ENCODE data around the gene CROCC.
"Not testable (repeated sequence)": the region's sequence is repeated elsewhere in the genome, so short reads cannot be mapped to it uniquely, and the experiment has no call there.

The CROCC gene

DNA sequence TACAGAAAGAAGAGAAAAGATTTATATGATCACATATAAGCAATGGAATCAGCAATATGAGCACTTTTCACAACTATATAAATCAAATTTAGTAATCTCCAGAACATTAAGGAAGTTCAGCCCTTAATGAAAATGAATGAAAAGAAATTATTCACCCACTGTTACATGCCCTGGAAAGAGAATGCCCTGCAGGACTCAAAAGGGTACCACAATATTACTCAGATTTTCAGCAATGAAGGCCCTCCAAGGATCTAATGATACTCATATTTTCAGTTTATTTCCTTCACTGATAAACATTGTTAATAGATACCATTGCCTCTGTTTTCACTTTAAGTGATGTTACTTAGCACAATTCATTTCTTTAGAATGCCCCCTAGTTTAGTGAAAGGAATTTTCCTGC lies 23.4 kb upstream of the CROCC start:
- DNase-seq = not testable (repeated sequence)

DNA sequence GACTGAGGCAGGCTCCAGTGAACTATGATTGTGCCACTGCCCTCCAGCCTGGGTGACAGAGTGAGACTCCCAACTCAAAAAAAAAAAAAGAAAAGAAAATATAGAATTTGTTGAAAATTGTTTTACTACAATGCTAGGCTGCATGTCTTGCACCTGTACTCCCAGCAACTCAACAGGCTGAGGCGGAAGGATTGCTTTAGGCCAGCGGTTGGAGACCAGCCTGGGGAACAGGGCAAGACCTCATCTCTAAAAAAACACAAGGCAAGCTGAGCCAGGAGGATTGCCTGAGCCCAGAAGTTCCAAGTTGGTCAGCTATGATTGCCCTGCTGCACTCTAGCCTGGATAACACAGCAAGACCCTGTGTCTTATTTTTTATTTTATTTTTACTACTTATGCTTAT lies 22.7 kb upstream of the CROCC start:
- not testable (repeated sequence) for DNase-seq

DNA sequence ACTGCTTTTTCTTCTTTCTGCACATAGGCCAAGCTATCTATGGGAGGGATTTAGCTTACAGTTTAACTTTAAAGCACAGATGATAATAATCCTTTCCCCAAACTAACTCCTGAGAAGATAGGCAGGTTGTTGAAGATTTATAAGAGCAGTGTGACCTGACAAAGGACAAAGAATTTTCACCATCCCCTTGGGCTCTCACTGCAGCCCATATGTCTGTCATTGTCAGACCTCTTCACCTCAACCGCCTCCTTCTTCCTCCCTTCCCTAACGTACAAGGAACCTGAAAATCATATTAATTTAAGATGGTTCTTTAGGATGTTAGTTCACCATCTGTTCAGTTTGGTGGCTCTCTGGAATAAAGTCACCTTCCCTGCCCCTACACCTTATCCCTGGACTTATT lies 21.0 kb upstream of the CROCC start:
- DNase-seq = no peak

DNA sequence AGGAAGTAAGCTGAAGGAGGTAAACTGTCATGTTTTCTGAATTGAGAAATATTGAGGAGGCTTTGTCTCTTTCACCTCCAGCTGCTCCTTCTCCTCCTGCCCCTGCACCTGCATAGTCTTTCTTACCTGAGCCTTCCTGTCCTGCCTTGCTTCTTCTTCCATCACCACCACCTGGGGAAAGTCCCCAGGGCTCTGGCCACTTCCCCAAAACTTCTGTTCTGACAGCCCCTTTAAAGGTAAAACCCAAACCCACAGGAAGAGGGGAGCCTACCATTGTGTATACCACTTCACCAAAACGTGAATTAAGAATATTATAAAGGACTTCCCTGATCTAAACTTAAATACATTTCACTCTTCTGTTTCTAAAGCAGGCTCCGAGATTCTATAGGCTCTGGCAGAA lies 20.4 kb upstream of the CROCC start:
- not testable (repeated sequence) for DNase-seq

DNA sequence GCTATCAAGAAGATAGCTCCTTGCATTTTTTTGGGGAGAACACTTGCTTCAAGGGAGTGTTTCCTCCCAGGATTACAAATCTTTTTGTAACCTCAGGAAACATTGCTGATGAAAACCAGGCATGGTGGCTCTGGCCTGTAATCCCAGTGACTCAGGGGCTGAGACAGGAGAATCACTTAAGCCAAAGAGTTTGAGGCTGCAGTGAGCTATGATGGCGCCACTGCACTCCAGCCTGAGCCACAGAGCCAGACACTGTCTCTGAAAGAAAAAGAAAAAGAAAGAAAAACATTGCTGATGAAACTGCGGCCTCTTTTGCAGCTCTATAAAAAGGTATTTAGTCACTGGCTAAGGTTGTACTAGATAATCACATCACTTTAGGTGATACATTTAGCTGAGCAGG lies 18.7 kb upstream of the CROCC start:
- no peak for DNase-seq

DNA sequence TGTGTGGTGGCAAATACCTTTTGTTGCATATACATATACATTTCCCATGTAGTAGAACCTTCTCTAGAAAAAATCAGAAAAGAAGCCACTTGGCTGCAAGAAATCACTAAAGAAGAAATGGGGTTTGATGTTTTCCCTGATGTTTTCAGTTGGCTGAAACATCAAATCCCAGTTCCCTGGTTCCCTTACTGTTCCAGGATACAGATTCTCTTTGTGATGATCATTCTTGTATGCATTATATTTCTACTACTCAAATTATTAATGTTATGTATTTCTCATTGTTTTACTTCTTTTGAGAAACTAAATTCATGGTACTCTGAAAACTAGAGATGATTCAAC lies 18.3 kb upstream of the CROCC start:
- no peak for DNase-seq

DNA sequence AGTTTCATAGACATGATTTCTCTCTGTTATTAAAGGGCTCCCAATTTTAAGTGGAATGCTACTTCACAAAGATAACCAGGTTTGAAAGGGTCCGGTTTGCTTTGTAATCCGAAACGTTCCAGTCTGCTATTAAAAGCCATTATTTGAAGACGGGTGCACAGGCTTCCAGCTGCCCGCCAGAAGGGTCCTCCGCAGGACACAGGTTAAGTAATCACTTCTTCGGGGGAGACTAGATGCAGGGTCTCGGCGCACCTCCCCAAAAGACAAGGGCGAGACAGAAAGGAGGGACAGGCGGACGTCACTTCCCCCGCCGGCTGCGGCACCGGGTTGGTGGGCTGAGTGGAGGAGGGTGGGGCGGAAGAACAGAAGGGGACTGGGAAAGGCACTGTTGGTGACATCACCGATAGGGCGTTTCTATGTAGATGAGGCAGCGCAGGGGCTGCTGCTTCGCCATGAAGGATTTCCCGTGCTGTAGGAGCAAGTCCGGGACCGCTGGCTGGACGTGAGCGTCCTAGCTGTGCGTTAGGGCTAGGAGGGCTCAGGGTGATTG lies 17.1 kb upstream of the CROCC start:
- peak; percentile 97 for DNase-seq

DNA sequence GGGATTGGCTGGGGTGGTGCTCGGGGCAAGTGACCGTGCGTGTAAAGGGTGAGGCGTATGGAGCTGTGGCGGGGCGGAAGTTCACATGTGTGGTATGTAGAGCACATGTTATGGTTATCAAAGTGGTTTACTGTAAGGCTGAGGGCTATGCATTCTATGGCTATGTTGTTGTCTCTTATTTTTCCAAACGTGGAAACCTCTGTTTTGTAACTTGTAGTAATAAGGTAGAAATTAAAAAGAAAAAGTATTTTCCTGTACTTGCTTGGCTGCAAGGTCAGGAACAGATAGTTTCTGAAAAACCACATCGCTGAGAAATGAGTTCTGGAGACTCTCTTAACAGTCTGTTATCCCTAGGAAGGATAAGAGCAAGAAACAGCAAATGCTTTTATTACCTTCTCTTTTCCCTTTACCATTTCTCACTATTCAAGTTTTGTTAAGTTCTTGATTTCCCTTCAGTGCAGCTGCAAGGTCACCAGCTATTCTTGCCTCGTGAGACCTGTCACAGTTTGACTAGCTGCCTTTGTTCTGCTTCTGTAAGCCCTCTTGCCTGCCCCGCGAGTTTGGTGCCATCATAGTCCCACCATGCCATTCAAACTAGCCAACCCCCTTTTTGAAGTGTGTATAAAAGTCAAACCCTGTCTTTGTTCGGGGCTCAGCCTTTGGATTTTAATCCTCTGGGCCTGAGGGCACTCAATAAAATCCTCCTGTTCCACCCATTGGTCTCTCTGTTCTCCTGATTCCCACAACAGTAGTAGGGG lies 16.4 kb upstream of the CROCC start:
- peak; percentile 72 for DNase-seq

DNA sequence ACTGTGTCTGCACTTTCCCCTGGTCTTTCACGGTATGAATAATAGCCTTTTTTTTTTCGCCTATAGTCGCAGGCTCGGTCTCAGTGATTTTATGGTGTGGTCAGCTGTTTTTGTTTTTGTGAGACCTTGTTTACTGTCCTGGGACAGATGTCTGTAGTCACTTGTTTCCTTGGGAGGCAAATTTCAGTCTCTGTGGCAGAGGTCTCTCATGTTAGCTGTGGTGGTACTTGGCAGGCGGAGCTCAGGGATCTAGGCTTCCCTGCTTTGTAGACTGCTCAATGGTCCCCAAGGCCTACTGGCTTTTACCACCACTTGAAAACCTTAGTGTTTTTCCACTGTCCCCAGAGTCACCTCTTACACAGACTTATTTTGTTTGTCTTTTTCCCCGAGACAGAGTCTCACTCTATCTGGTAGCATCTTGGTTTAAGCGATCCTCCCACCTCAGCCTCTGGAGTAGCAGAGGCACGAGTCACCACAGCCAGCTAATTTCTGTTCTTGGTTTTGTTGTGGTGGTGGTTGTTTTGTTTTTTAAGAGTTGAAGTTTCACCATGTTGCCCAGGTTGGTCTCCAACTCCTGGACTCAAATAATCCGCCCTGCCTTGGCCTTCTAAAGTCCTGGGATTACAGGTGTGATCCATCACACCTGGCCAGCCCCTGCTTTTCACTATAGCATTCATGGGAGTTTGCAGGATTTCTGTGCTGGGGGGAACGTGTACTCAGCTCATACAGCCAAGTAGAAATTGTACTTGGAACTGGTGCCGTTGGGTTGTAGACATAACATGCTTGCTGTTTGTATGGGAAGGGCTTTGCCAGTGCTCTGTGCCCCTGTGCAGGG lies 15.6 kb upstream of the CROCC start:
- no peak for DNase-seq

DNA sequence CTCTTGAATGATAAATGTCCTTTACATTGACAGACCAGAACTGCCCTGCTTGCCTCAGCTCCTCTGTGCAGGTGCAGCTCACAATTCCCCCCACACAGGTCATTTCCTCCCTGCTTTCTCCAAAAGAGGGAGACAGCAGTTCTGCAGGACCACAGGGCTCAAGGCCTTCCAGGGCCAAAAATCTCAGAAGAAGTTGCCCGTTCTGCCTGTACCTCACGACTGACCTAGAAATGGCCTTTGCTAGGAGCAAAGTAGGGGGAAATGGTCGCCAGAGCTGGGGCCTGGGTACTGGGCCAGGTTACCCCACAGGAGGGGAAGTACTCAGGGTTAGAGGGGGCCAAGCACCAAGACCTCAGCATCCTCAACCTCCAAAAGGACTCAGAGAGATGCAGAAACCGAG lies 14.9 kb upstream of the CROCC start:
- DNase-seq = no peak

DNA sequence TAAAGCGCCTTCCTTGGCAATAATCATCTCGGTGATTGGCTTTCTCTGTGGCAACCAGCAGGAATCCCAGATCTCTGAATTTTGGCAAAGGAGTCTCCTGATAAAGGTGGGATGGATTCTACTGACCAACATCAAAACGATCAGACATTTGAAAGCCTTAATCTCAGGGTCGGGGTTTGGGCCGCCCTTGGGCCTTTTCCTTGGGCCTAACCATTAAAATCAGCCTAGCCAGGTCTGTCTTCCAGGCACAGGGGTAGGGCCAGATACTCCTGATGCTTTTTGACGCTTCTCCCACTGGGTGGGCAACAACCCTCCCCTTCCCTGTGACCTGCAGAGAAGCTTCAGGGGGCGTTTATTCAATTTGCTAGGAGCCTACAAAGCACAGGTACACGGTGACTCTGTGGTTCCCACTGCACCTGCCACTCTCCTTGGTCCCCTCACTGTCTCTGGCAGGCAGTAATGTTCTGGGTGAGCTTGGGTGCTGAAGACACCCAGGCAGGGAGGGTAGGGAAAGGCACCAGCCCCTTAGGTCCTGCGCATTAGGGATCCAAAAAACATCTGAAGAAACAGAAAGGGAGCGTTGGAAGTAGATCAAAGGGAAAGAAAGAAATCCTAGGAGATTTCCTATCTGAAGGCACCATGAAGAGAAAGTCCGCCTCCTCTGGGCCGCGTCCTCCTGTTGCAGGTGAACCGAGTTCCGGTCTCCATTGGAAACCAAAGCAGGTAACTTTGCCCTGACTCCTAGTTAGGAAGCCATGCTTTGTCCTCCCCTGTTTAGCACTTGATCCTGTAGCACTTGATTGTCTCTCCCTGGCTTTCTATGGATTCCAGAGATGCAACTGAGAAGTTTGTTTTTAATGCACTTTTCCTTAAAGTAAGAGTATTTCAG lies 13.6 kb upstream of the CROCC start:
- DNase-seq = no peak

DNA sequence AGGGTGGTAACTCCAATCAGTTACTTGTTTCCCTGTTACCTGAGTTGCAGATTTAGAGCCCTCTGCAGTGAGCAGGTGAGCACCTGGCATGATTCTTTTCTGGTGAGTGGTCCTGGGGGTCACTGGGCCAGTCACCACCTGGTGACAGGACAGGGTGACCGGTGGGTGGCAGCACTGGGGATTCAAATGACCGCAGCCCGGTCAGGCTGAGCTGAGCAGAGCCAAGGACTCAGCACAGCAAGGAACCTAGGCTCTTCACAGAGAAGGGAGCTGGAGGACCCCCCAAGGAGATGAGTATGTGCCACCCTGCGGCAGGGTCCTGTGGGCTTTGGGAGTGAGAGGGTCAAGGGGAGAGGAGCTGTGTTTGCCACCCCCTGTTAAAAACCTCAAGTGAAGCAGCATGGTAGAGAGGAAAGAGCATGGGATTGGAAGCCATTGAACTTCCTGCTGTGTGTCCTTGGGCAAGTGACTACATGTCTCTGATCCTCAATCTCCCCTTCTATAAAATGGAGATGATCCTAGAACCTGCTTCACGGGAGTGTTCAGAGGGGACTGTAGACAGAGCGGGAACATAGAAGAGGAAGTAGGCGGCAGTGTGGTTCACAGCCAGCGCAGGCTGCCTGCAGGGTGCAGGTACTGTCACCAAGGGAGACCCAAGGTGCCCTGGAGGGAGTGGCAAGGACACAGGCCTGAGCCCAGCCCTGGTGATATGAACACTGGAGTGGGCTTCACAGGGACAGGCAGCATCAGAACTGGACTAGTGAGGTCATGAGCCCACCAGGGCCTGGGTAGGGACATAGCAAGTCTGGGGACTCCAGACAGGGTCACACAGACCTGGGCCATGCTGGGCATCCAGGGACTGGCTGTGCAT lies 9.6 kb upstream of the CROCC start:
- not testable (repeated sequence) for DNase-seq

DNA sequence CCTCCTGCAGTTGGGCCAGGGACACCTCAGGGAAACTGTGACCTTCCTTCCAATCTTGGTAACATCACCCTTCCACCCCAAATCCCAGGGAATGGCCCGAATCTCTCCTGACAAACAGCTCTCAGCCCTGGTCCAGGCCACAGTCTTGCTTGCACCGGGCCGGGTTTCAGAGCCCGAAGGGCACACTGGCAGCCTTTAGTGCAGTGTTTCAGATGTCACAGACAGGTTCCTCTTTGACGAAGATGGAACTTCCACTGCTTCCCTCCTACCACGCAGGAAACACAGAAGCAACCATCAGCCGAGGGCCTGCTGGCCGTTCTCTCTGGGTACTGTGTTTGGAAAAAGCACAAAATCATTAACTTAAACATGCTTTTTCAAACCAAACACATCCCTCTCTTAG lies 9.0 kb upstream of the CROCC start:
- not testable (repeated sequence) for DNase-seq

DNA sequence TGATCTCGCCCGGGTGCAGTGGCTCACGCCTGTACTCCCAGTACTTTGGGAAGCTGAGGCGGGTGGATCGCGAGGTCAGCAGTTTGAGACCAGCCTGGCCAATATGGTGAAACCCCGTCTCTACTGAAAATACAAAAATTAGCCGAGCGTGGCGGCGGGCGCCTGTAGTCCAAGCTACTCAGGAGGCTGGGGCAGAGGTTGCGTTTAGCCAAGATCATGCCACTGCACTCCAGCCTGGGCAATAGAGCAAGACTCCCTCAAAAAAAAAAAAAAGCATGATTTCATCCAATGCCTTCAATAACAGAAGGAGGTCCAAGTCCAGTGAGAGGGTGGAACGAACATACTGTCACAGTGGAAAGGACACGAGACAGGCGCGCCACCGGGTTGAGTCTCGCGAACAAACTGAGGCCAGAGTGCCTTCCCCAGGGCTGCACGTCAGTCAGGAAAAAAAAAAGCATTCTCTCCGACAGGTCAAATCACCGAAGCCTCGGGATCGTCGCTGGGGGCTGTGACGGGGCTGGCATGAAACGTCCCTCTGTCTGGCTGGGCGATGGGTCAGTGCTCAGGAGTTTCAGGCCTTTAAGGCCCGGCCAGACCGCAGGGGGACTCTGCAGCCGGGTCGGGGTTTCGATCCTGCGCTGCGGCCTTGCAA lies 8.4 kb upstream of the CROCC start:
- DNase-seq = no peak

DNA sequence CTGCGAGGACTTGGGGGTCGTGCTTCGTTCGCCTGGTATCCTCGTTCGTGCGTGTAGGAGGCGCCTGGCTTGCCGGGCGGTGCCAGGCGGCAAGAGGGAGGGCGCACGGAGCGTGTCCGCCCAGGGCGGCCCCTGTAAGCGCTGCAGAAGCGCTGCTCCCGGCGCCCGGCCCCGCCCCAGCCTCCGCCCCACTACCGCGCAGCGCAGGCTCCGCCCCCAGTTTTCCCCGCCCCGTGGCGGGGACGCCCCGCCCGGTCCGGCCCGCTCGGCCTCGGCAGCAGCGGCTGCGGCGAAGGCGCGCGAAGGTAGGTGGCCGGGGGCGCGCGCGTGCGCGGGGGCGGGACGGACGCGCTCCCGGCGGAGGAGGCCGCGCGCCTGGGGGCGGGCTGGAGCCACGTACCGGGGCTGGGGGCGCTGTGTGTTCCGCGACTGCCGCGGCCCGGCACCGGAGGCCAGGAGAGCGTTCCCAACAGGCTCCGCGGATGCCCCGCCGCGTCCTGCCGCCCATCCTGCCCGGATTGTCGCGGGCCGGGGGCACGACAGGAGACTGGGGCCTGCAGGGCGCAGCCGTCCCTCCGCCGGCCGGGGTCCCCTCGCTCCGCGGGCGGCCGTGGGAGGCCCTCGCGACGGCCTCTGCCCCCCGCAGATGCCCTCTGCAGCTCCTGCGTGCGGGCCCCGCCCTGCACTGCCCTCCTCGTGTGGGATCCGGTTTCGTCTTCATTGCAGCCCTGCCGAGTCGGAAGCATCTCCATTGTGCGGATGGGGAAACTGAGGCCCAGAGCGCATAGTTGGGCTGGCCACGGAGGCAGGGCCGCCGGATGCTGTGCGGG lies 7.7 kb upstream of the CROCC start:
- peak; percentile 96 for DNase-seq

DNA sequence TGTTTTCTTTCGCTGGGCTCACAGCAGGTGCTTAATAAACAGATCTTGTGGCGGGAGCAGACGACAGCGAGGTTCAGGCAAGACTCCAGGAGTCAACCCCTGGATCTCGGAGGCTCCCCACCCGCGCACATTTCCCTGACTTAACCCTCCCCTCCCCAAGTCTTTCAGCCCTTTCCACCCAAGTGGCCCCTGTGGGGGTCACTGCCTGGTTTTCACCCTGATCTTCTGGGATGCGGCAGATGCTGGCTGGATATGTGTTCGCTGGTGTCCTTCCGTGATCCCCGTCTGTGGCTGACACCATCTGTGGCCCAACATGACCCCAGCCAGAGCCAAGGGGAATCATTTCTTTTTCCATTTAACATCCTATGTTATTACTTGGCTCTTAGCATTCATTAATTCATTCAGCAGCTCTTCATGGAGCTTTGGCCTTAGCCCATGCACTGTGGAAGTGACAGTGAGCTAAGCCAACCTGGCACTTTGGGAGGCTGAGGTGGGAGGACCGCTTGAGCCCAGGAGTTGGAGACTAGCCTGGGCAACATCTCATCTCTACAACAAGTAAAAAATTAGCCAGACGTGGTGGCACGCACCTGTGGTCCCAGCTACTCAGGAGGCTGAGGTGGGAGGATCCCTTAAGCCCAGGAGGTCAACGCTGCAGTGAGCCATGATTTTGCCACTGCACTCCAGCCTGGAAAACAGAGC lies 6.7 kb upstream of the CROCC start:
- not testable (repeated sequence) for DNase-seq

DNA sequence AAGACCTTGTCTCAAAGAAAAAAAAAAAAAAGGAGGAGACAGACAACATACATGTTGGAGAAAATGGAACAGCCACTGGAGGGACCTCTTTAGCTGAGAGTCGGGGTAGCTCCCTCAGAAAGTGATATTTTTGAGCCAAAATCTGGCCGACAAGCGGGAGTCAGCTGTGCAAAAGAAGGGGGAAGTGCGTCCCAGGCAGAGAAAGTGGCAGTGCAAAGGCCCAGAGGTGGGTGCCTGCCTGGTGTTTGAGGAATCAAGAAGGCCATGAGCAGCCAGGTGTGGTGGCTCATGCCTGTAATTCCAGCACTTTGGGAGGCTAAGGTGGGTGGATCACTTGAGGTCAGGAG lies 6.1 kb upstream of the CROCC start:
- no peak for DNase-seq

DNA sequence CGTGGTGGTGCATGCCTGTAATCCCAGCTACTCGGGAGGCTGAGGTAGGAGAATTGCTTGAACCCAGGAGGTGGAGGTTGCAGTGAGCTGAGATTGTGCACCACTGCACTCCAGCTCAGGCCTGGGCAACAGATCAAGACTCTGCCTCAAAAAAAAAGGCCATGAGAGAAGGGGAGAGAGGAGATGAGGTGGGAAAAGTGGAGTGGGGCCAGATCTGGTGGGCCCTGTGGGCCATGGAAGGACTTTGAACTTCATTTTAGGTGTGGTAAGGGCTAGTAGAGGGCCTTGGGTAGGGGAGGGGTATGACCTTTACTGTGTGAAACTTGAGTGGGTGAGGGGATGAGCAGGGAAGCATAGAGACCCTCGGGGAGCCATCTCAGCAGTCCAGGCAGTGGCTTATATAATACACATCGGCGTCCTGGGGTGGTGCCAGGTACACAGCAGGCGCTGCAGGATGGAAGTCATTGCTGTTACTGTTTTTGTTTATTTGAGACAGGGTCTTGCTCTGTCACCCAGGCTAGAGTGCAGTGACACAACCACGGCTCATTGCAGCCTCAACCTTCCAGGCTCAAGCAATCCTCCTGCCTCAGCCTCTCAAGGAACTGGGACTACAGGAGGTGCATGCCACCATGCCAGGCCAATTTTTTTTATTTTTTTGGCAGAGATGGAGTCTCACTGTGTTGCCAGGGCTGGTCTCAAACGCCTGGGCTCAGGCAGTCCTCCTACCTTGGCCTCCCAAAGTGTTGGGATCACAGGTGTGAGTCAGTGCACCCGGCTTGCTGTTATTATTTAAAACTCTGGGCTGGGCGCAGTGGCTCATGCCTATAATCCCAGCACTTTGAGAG lies 5.5 kb upstream of the CROCC start:
- not testable (repeated sequence) for DNase-seq

DNA sequence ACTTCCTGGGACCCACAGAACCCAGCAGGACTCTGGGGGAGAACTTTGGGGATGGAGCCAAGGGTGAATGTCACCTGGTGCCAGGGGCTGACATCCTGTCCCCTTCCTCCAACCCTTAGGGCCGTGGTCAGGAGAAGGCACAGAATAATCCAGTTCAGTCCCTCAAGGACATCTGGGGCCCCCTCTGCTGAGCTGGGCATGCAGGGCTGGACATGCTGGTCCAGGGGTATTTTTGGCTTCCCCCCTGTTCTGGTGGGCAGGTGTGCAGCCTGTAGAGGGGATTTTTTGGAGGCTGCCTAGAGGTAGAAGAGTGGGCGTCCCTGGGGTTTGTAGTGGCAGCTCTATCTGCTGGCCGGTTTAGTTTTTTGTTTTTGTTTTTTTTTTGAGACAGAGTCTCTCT lies 3.4 kb upstream of the CROCC start:
- no peak for DNase-seq

Data from NCI-H1436 (cell line).